ENCODE results near the gene TMTC1.

DNA sequence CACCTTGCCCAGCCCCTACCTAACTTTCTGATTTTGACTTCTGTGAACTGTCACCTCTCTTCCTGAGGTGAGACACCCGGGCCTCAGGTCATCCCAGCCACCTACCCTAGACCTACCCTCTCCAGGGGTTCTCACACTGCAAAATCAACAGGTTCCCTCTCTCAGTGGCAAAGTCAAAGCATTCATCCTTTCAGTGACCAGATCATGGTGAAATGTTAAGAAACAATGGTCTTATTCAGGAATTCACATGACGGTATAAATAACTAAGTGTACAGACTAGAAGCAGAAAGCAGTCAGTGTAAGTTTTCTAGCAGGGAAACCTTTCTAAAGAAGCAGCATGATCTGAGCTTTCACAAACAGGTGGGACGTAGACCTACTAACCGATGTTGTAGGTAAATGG is 133.4 kb downstream of the TMTC1 start:
- no peak for TF ChIP-seq POLR2A (IDR thresholded peaks at IDR 0.05)
- TF ChIP-seq, protein P1, sequence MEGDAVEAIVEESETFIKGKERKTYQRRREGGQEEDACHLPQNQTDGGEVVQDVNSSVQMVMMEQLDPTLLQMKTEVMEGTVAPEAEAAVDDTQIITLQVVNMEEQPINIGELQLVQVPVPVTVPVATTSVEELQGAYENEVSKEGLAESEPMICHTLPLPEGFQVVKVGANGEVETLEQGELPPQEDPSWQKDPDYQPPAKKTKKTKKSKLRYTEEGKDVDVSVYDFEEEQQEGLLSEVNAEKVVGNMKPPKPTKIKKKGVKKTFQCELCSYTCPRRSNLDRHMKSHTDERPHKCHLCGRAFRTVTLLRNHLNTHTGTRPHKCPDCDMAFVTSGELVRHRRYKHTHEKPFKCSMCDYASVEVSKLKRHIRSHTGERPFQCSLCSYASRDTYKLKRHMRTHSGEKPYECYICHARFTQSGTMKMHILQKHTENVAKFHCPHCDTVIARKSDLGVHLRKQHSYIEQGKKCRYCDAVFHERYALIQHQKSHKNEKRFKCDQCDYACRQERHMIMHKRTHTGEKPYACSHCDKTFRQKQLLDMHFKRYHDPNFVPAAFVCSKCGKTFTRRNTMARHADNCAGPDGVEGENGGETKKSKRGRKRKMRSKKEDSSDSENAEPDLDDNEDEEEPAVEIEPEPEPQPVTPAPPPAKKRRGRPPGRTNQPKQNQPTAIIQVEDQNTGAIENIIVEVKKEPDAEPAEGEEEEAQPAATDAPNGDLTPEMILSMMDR (IDR thresholded peaks at IDR 0.05) = no peak
